GM12878 (cell line): ENCODE results near the gene KIFAP3. TPM values are rescaled to one million over a fixed set of nuclear protein-coding genes. Genes with fewer than 3 reads are reported as not detected.
"Not testable (repeated sequence)": the region's sequence is repeated elsewhere in the genome, so short reads cannot be mapped to it uniquely, and the experiment has no call there.

Experiments used
- ATAC-seq: fragments of 200-7000 bp; cut with Tn5 transposase; 3 replicates; pipeline ENCODE4 v1.9.1; 2020; ENCODE audit warnings: mild to moderate bottlenecking, moderate library complexity
- BruUV-seq: library from RNA; stranded (reverse); fragments of 400-500 nt; replicated peaks from 2 replicates; lab custom pipeline; 2021; lab: Mats Ljungman, UMichigan
- CTCF ChIA-PET: fragments of 300-600 bp; sonication (Branson Sonifier 250); formaldehyde crosslinking; extraction: SDS; loops from one replicate; lab custom pipeline; 2021; ENCODE audit warnings: inconsistent platforms; lab: Yijun Ruan, JAX
- POLR2A ChIA-PET: fragments of 350-600 bp; formaldehyde crosslinking; extraction: SDS; loops from one replicate; lab custom pipeline; 2021; ENCODE audit warnings: inconsistent platforms; lab: Charles Lee
- RAD21 ChIA-PET: fragments of 300-600 bp; sonication (Branson Sonifier 250); formaldehyde crosslinking; loops from one replicate; lab custom pipeline; 2023; ENCODE audit warnings: antibody characterized with exemption; ENCODE audit not compliant: unreplicated experiment; lab: Charles Lee
- SMC1A ChIA-PET: fragments of 300-600 bp; sonication (Branson Sonifier 250); formaldehyde crosslinking; loops from one replicate; lab custom pipeline; 2023; ENCODE audit not compliant: unreplicated experiment, uncharacterized antibody; lab: Charles Lee
- DNase-seq: peaks from one replicate; pipeline ENCODE4 v3.0.0-alpha.2; 2011; ENCODE audit warnings: low read depth, low spot score
- FAIRE-seq: peaks from 3 replicates; lab custom pipeline; 2011; peaks lifted over from hg19 to GRCh38; lab: Jason Lieb, UNC
- H2AFZ ChIP-seq: 2 replicates; pipeline ENCODE4 v1.6.0; 2011; ENCODE audit warnings: low read depth, low read length, control low read depth; ENCODE audit not compliant: control insufficient read depth
- H3K27ac ChIP-seq: 2 replicates; pipeline ENCODE4 v1.5.1; 2011; ENCODE audit warnings: control low read depth; ENCODE audit not compliant: control insufficient read depth, insufficient read depth
- H3K27me3 ChIP-seq, 2 experiments: replicated peaks in 1 of 2; 2 replicates each; pipeline versions ENCODE4 v1.6.0 to v1.6.1; 2011; ENCODE audit warnings: low read length in 1 of 2; ENCODE audit not compliant: control insufficient read depth in 2 of 2, insufficient read depth in 2 of 2
- H3K36me3 ChIP-seq, 2 experiments: 2 replicates each; pipeline ENCODE4 v1.5.1; 2011; ENCODE audit warnings: low read length in 1 of 2; ENCODE audit not compliant: control insufficient read depth in 2 of 2, insufficient read depth in 2 of 2
- H3K4me1 ChIP-seq: 2 replicates; pipeline ENCODE4 v1.6.1; 2011; ENCODE audit warnings: mild to moderate bottlenecking, low read length, moderate library complexity, mixed read lengths; ENCODE audit not compliant: control insufficient read depth, insufficient read depth
- H3K4me2 ChIP-seq: 2 replicates; pipeline ENCODE4 v1.6.0; 2011; ENCODE audit warnings: control low read depth; ENCODE audit not compliant: control insufficient read depth, insufficient read depth
- H3K4me3 ChIP-seq: fragments of 200-600 bp; sonication (generic); 2 replicates; pipeline ENCODE4 v1.5.1; 2016
- H3K79me2 ChIP-seq: 2 replicates; pipeline ENCODE4 v1.6.0; 2011; ENCODE audit warnings: low read length; ENCODE audit not compliant: control insufficient read depth, insufficient read depth
- H3K9ac ChIP-seq: 2 replicates; pipeline ENCODE4 v1.8.0; 2011; ENCODE audit warnings: low read length, control low read depth, mixed read lengths; ENCODE audit not compliant: control insufficient read depth, insufficient read depth
- H3K9me3 ChIP-seq: replicated peaks from 3 replicates; pipeline ENCODE4 v1.5.1; 2011; ENCODE audit warnings: mild to moderate bottlenecking, low read length; ENCODE audit not compliant: control insufficient read depth, insufficient read depth
- H4K20me1 ChIP-seq: 2 replicates; pipeline ENCODE4 v1.6.0; 2011; ENCODE audit not compliant: control insufficient read depth, insufficient read depth
- WGBS: methylation state at CpG from one replicate; pipeline ENCODE4 v1.1.6; 2016; ENCODE audit warnings: low lambda C conversion rate; ENCODE audit not compliant: insufficient replicate concordance, insufficient coverage; ENCODE audit errors: missing lambda C conversion rate; 5-methylcytosine and 5-hydroxymethylcytosine counted together
- in situ Hi-C: fragments of 300-500 bp; cut with MboI; formaldehyde crosslinking; loops from 9 replicates; pipeline ENCODE4 v1.14.3; 2018; ENCODE audit warnings: mixed read lengths
- intact Hi-C: fragments of 100-400 bp; cut with micrococcal nuclease; formaldehyde crosslinking; loops from one replicate; pipeline ENCODE4 v1.14.2; 2022; ENCODE audit not compliant: unreplicated experiment
- polyA plus RNA-seq, 11 experiments: library from polyadenylated mRNA; depleted of rRNA in 4 of 11; unstranded in 6 of 11; stranded (reverse) in 5 of 11; fragments of >200 nt; fragmentation: Nextera tagmentation in 4 of 11; fragmentation: Illumina TruSeq in 1 of 11; extraction: Ambion mirVana in 4 of 11; extraction: Trizol in 1 of 11; gene quantifications; 1 replicate in 1 of 11; 2 replicates in 10 of 11; pipeline versions ENCODE4 v1.2.1 to v1.2.3, GENCODE V29; 2011 to 2016; ENCODE audit warnings: inconsistent platforms in 2 of 11, missing spikeins in 2 of 11, low read depth in 1 of 11
- total RNA-seq, 4 experiments: library from RNA; depleted of rRNA in 3 of 4; stranded (reverse); fragments of >200 nt in 3 of 4; fragmentation: Illumina TruSeq in 1 of 4; extraction: Trizol in 1 of 4; gene quantifications; 2 replicates each; pipeline versions ENCODE4 v1.2.1 to v1.2.3, GENCODE V29; 2013 to 2021
- TF ChIP-seq, protein P1 (sequence below): fragments of 450-650 bp; IDR thresholded peaks from 2 replicates; pipeline ENCODE4 v1.6.1; 2014; ENCODE audit warnings: mild to moderate bottlenecking

Gene KIFAP3
- total and polyA plus RNA-seq, 10 of the 15 experiments (the other 5 are each of a cell fraction or from before 2014, with no cell fraction given) = 13.7 to 100 (median 18.9) TPM

DNA sequence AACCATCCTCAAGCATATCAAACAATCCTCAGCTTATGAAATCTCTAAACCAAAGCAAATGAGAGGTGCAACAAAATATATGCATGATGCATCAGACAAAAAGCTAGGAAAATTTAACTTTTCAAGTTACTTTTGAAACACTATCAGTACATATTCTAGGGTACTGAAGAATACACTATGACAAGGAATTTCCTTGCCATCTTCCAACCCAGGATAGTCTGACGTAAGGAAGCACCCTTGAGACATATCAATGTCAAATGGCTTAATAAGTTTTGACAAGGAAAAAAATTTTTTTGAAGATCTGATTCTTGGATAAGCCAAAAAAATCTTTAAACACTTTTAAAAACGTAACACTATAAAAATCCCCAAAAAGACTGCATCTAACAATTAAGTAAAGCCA lies 64.9 kb downstream of the KIFAP3 start (continued):
- TF ChIP-seq, protein P1, sequence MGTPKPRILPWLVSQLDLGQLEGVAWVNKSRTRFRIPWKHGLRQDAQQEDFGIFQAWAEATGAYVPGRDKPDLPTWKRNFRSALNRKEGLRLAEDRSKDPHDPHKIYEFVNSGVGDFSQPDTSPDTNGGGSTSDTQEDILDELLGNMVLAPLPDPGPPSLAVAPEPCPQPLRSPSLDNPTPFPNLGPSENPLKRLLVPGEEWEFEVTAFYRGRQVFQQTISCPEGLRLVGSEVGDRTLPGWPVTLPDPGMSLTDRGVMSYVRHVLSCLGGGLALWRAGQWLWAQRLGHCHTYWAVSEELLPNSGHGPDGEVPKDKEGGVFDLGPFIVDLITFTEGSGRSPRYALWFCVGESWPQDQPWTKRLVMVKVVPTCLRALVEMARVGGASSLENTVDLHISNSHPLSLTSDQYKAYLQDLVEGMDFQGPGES = no peak

DNA sequence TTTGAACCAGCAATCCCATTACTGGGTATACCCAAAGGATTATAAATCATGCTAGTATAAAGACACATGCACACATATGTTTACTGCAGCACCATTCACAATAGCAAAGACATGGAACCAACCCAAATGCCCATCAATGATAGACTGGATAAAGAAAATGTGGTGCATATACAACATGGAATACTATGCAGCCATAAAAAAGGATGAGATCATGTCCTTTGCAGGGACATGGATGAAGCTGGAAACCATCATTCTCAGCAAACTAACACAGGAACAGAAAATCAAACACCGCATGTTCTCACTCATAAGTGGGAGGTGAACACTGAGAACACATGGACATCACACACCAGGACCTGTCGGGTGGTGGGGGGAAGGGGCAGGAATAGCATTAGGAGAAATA lies 65.8 kb downstream of the KIFAP3 start:
- H3K9me3 ChIP-seq, H2AFZ ChIP-seq, H3K4me2 ChIP-seq, H3K79me2 ChIP-seq, H3K36me3 ChIP-seq, H3K9ac ChIP-seq, DNase-seq, ATAC-seq, H3K27me3 ChIP-seq, H3K4me3 ChIP-seq, POLR2A ChIA-PET, H3K4me1 ChIP-seq, in situ Hi-C loops, H3K27ac ChIP-seq, H4K20me1 ChIP-seq, intact Hi-C loops, BruUV-seq, FAIRE-seq, SMC1A ChIA-PET: not testable (repeated sequence)
- WGBS = 89% methylated on average over 2 of the region's 2 CpGs
- RAD21 ChIA-PET = interaction anchor here (0.6 kb wide), 1 partner anchor 128 kb away, joined by 3 read pairs; no protein-coding TSS in a partner anchor
- CTCF ChIA-PET = interaction anchor here (0.9 to 3.4 kb wide), 3 partner anchors 58 to 681 kb away, joined by 3 to 19 read pairs (median 4); no protein-coding TSS in a partner anchor

DNA sequence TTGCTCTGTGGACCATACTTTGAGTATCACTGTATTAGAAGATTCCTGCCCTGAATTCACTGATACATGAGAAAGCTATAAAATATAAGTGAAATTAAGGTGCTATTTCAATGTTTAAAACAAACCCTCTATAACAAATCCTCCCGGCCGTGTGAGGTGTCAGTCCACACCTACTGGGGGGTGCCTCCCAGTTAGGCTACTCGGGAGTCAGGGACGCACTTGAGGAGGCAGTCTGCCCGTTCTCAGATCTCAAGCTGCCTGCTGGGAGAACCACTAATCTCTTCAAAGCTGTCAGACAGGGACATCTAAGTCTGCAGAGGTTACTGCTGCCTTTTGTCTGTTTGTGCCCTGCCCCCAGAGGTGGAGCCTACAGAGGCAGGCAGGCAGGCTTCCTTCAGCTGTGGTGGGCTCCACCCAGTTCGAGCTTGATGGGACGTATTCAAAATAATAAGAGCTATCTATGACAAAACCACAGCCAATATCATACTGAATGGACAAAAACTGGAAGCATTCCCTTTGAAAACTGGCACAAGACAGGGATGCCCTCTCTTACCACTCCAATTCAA lies 71.1 kb downstream of the KIFAP3 start:
- DNase-seq, intact Hi-C loops, H3K27ac ChIP-seq, FAIRE-seq, H4K20me1 ChIP-seq, H2AFZ ChIP-seq, H3K79me2 ChIP-seq, H3K4me1 ChIP-seq, ATAC-seq, BruUV-seq, H3K9ac ChIP-seq, H3K4me3 ChIP-seq, in situ Hi-C loops, H3K36me3 ChIP-seq, POLR2A ChIA-PET, H3K9me3 ChIP-seq, H3K4me2 ChIP-seq, H3K27me3 ChIP-seq: not testable (repeated sequence)
- CTCF ChIA-PET = interaction anchor here (1.2 kb wide), 1 partner anchor 16 kb away, joined by 3 read pairs; no protein-coding TSS in a partner anchor
- WGBS = 89% methylated on average over 7 of the region's 7 CpGs
- RAD21 ChIA-PET = interaction anchor here (0.5 to 0.7 kb wide), 2 partner anchors 8 to 528 kb away, joined by 3 to 4 read pairs; no protein-coding TSS in a partner anchor
- SMC1A ChIA-PET = interaction anchor here (1.7 kb wide), 1 partner anchor 15 kb away, joined by 3 read pairs; no protein-coding TSS in a partner anchor
